ENCODE data around the gene ZNF599. TPM values are rescaled to one million over a fixed set of nuclear protein-coding genes. Genes with fewer than 3 reads are reported as not detected.
A peak's percentile ranks its signal among the peaks of the same experiment; 100 is the strongest.

The ZNF599 gene
- total RNA-seq, 1 donor, result 7.8 TPM

DNA sequence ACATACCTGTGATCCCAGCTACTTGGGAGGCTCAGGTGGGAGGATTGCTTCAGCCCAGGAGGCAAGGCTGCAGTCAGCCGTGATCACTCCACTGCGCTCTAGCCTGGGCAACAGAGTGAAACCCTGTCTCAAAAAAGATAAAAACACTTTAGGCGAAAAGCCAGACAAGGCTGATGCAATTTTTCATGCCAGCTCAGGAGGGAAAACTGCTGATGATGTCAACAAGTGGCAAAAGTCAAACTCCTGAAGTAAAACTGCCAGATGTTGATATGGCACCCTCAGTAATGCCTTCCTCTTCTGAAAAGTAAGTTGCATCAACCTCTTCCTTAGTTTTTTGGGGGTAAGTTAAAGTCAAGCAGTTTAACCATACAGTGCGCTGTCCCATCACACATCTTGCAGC, 15.6 kb downstream of the ZNF599 start:
- no peak for DNase-seq (ENCODE audit: low read depth in 2 of 3, low spot score in 2 of 3)

DNA sequence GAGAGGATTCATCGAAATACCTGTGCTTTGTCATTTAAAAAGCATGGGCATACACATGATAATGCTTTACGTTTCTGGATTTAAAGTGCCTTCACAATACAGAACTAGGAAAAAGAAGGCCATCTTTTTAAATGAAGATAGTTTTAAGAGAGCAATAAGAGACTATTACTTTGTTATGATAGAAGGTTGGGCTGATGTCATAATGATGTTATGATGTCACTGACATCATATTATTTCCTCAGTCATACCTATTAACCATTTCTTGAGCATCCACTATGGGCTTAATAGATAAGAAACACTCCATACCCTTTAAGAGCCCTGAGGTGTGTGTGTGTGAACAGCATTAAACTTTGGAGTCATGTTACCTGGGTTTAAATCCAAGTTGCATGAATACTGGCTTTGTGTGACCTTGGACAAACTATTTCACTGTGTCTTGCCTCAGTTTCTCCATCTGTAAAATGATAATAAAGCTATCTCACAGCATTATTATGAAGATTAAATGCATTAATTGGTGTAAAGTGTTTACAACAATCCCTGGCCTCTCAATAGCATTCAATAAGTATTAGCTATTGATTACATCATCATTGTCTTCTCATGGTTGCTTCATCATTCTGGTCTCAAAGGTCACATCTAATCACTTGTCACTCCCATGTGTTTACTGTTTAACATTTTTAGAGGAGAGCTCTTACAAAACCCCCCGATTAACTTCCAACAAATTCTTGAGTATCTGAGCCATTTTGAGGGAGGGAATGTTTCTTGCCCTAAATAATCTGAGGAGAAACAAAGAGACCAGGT, 27.9 kb downstream of the ZNF599 start:
- DNase-seq (ENCODE audit: low read depth in 2 of 3, low spot score in 2 of 3), result no peak

DNA sequence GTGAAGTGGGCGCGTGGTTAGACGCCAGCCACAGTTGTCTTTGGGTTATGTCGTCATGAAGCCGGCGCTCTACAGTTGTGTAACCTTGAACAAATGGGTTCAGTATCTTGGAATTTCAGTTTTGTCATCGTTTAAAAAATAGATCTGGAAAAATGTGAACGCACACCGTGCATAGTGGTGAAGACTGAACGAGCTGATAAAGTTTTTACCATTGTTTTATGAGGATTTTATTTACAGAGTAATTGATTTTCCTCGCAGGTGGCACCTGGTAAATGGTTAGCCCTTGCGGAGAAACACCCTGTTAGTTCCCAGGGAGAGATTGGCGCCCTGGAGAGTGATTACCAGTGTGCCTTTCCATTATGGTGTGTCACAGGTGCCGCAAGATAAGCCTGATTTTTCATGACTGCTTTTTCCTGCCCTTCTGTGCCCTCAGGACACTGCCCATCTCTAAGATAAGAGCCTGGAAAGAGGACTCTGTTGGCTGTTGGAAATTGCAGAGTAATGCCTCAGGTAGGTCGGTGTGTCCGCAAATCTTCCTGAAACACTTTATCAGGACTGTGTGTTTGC, 38.4 kb downstream of the ZNF599 start:
- peak in 1 of 3 donors; percentile 96 for DNase-seq (ENCODE audit: low read depth in 2 of 3, low spot score in 2 of 3)

DNA sequence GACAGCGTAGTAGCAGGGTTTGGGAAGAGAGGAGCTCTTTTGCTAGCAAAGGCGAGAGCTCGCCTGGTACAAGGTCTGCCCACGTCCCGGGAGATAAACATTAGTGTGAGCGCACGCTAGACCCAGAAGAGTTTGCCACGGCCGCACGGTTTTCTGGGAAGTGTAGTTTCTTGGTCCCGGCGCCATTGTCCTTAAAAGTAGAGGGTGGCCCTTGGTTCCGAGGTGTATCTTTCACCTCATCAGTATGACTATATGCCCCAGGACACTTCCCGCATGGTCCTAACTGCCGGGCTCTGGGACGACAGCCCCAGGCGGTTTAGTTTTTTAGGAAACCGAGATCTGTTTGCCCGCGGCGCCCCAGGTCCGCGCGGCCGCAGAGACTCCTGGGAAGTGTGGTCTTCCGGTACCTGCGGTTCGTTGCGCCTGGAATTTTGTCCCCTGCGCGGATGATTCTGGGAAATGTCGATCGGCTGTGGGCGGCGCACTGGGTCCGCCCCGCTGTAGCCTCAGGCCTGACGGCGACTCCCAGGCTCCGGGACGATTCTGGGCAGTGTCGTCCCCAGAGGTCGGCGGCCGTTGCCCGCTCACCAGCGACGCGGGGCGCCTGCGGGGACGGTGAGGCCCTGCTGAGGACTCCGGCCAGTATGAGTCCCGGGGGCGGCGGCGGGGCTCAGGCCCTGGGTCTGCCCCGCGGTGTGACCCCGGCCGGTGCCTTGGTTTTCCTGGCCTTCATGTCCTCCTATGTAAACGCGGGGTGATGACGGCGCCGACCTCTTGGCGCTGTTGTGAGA, 39.1 kb downstream of the ZNF599 start, which contains the start of gene ZNF181:
ZNF181 (plus strand) TSS at position 498 of the 791 bp plus-strand sequence. CDS start 795 bp downstream, outside the sequence.
- peak; percentile 68 to 94 (median 90) for DNase-seq (ENCODE audit: low read depth in 2 of 3, low spot score in 2 of 3)

DNA sequence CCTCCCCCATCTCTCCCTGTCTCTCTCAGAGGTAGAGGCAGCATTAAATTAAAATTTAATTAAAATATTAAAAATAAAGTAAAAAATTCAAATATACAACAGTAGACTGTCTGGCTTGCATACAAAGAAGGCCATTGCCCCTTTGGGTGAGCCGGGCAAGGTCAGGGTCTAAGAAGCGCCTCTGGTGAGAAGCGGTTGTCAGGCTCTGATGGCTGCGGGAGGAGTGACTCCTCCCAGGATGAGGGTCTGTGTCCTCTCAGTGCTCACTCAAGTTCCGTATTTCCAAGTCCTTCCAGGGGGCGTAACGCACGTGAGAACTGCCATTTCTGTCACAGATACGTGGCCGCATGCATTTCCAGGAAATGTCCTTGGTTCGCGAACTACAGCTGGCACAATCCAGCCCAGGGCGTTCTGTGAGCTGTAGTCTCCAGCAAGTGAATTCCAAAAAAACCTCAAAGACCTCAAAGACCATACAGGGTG, 39.7 kb downstream of the ZNF599 start:
- DNase-seq (ENCODE audit: low read depth in 2 of 3, low spot score in 2 of 3), result peak in 2 of 3 donors; percentile 78 to 92

DNA sequence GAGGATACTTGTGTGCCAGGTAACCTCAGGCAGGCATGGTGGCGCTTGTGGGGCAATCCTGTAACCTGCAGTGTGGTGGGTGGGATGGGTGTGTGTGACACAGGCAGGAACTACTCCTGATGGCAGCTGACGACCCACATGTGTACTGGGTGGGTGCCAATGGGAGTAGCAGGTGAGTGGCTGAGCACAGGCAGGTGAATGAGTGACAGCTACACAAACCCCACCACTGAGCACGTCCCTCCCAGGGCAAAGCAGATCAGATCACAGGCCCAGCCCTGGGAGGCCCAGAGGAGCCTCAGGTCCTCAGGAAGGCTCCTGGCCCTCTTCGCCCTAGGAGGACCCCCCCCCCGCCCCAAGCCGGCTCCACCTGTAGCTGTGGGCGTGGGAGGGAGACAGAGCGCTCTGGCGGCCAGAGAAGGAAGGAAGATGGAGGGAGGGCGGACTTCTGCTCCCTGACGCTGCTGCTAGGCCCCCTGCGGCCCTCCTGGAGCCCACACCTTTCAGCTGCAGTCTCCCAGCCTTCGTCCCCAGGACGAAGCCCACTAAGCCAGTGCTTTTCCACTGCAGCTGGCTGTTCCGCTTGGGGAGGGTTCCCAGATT, 40.3 kb downstream of the ZNF599 start:
- DNase-seq (ENCODE audit: low read depth in 2 of 3, low spot score in 2 of 3), result peak in 1 of 3 donors; percentile 49

DNA sequence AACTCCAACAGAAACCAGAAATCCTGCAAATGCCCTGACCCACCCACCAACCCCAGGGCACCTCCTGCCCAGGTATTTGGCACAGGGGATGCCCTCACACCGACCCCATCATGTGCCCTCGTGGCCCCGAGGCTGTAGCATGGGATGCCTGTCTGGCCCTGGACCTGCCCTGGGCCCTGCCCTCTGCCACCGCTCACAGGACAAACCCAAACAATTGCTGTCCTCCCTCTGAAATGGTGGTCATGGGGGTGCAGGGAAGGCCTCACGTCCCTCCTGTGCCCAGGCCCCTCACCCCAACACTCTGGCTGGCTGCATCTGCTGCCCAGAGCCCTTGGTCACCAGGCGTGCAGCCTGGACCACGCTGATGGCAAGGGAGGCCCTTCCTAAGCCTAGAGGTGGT, 41.1 kb downstream of the ZNF599 start:
- DNase-seq (ENCODE audit: low read depth in 2 of 3, low spot score in 2 of 3), result no peak

DNA sequence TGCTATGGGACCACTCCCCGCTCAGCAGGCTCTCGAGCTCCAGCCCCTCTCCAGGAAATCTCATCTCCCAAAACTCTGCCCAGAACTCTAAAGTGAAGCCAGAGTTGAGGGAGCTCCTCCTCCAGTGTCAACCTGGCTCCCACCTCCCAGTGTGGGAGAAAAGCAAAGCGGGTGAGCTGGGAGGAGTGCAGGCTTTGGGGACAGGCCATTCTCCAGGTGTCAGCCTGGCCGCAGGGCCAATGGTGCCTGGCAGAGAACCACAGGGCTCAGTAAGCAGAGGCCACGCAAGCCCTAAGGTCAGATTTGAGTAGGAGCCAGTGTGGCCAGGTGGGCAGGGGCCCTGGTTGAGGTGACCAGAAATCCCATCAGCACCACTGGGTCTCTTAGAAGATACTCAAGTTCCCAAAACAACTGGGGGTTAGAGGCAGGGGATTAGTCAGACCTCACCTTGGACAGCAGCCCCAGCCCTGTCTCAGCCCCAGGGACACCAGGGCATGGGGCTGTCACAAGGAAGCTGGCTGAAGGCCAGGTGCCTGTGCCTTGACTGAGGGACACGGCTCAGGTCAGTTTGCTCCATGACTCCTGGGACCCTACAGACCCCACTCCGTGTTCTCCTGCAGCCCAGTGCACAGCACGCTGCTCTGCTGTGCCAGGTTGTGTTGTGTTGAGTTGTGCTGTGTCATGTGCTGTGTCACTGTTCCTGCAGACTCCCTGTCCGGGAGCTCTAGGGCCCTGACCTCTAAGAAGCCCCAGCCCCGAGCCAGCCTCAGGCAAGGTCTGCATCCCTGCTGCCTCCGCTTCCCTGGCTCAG, 41.8 kb downstream of the ZNF599 start:
- DNase-seq (ENCODE audit: low read depth in 2 of 3, low spot score in 2 of 3), result no peak

DNA sequence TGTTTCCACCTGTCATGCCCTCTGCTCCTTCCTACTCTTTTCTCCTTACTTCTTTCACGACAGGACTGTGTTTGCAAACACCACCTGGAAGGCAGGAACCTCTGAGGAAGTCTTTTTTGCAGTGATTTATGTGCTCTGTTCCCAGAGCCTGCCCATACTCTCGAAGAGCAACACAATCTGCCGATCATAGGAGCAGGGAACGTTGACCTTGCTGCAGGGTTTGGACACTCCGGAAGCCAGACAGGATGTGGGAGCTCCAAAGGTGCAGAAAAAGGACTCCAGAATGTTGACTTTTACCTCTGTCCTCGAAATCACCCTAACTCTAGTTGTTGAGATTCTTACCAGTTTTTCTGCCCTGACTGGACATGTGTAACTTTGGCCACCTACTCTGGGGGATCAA, 47.6 kb downstream of the ZNF599 start:
- DNase-seq (ENCODE audit: low read depth in 2 of 3, low spot score in 2 of 3), result no peak

DNA sequence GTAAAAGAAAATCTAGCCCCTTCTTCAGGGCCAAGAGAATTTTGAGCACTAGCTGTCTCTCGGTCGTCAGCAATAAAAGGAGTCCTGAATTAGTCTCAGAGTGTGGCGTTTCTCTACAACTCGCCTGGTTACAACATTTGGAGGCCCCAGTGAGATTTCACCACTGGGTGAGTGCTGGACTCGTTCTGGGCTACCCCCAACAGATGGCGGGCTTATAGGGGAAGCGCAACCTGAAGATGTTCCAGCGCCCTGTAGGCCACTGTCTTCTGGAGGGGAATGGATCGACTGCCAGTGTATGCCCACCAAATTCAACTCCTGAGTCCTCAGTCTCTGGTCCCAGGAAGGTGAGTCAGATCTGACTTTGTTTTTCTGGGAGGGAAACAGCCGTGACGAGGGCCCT, 50.7 kb downstream of the ZNF599 start:
- DNase-seq (ENCODE audit: low read depth in 2 of 3, low spot score in 2 of 3), result no peak

DNA sequence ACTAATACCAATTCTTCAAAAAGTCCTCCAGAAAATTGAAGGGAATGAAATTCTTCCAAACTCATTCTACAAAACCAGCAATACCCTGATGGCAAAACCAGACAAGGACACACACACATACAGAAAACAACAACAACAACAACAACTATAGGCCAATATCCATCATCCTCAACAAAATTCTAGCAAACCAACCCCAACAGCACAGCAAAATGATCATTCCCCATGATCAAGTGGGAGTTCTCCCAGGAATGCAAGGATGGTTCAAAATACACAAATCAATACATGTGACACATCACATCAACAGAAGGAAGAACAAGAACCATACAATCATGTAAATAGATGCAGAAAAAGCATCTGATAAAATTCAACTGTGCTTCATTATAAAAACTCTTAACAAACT, 57.7 kb downstream of the ZNF599 start:
- no peak for DNase-seq (ENCODE audit: low read depth in 2 of 3, low spot score in 2 of 3)

DNA sequence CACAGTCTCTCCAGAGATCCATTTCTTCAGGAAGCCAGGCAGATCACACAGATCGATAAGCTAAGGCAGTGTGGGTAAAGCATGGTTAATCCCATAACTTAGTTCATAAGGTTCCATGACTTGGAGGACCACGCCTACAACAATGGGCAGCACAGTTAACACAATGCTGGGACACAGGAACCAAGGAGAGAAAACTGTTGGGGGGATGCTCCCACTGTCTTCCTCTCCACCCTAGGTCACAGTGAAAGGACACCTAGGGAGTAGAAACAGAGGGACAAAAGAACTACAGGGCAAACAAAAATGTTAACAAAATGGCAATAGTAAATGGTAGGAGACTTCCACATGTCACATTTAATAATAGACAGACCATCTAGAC, 59.8 kb downstream of the ZNF599 start:
- peak in 1 of 3 donors; percentile 5 for DNase-seq (ENCODE audit: low read depth in 2 of 3, low spot score in 2 of 3)

DNA sequence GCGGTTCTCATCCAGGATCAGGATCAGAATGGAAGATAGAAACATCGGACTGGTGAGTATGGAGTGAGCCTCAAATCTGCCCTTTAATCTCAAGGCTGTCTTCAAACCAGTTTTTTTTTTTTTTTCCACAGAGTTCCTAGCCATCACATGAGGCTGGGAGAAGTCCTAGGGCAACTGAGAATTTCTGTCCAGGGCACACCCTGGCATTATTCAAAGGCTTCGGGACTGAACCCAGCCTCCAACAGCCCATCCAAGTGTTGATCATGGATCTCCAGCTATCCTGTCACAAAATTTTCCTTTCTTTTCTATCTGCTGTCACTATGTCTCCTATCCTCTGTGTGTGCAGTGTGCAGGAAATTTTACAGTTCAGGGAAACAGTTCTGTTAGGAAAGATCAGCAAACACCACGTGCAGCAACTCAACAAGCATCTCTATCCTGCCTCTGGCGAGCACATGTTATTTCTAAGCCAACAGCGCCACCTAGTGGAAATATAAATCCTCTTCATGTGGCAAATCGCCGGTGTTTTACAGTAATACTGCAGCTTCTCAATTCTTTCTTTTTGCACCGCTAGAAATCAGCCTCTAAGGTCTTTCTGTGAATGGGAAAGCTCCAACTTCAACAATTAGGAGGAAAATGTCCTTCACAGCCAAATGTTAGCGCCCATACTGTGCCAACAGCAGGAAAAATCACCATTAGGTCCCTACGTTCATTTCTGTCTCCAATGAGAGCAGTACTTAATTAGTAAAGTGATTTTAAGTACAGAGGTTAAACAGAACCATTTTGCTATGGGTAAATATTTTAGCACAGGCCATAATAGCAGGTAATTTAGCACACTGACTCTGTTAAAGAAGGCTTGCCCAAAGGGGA, 60.4 kb downstream of the ZNF599 start:
- DNase-seq (ENCODE audit: low read depth in 2 of 3, low spot score in 2 of 3), result peak; percentile 65 to 87 (median 68)

DNA sequence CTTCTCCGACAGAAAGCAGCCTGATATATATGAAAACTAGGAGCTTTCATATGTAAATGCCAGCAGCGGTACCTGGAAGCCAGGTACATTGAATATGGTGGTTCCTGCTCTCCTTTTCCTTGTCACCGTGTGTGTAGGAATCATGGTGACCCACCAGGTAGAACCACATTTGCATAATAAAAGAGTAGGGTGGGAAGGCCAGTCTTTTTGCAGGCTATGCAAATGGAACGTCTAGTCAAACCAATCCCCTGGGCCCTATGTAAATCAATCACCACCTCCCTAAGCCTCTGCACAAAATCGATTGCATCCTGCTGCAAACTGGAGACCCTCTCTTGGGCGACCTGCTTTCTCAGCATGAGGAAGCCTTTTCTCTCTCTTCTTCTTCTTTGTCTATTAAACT, 61.1 kb downstream of the ZNF599 start:
- DNase-seq (ENCODE audit: low read depth in 2 of 3, low spot score in 2 of 3), result no peak

Other genes with a start within 250 kb of the ZNF599 start
- gene SCGB2B2, start 96.1 kb downstream of the ZNF599 start, total RNA-seq, result 0.27 TPM
- gene ZNF302, start 95.5 kb downstream of the ZNF599 start, total RNA-seq, result 15.9 TPM
- gene ZNF181, start 39.0 kb downstream of the ZNF599 start, total RNA-seq, result 15.6 TPM
- 1.6 TPM for gene ZNF30, start 153.7 kb upstream of the ZNF599 start, total RNA-seq
- 36.9 TPM for gene ZNF792, start 191.0 kb upstream of the ZNF599 start, total RNA-seq
- gene GRAMD1A, start 227.1 kb upstream of the ZNF599 start, total RNA-seq, result 57.4 TPM